AG04450 (cell line): ENCODE results near the gene ACVR1B. TPM values are rescaled to one million over a fixed set of nuclear protein-coding genes. Genes with fewer than 3 reads are reported as not detected.
"Not testable (repeated sequence)": the region's sequence is repeated elsewhere in the genome, so short reads cannot be mapped to it uniquely, and the experiment has no call there.

Source experiments
- CTCF ChIA-PET: fragments of 300-600, 350-600 bp; formaldehyde crosslinking; extraction: SDS; loops from one replicate; lab custom pipeline; 2022; ENCODE audit warnings: antibody characterized with exemption, inconsistent platforms; lab: Charles Lee
- POLR2A ChIA-PET: fragments of 350-600 bp; formaldehyde crosslinking; extraction: SDS; loops from one replicate; lab custom pipeline; 2021; ENCODE audit warnings: antibody characterized with exemption, inconsistent platforms; lab: Yijun Ruan, JAX
- DNase-seq: peaks from one replicate; pipeline ENCODE4 v3.0.0-alpha.2; 2011; ENCODE audit warnings: low read depth, low spot score
- H3K27ac ChIP-seq: one replicate; pipeline ENCODE4 v1.5.1; 2012; ENCODE audit warnings: low read depth, low read length, control low read depth
- H3K27me3 ChIP-seq: one replicate; pipeline ENCODE4 v1.6.0; 2012; ENCODE audit warnings: low read length; ENCODE audit not compliant: control insufficient read depth, insufficient read depth
- H3K4me3 ChIP-seq: 2 replicates; pipeline ENCODE4 v1.5.1; 2011; ENCODE audit warnings: mild to moderate bottlenecking, low read depth, low read length, control low read depth
- H3K9me3 ChIP-seq: 2 replicates; pipeline ENCODE4 v1.5.1; 2012; ENCODE audit warnings: low read length; ENCODE audit not compliant: control insufficient read depth, insufficient read depth
- CTCF ChIP-seq: IDR thresholded peaks from 2 replicates; pipeline ENCODE4 v1.5.1; 2011; ENCODE audit warnings: low read depth, low read length, control low read depth, inconsistent platforms
- polyA plus RNA-seq: library from polyadenylated mRNA; depleted of rRNA; stranded (reverse); fragments of >200 nt; gene quantifications from 2 replicates; pipeline ENCODE4 v1.2.3, GENCODE V29; 2011

Gene ACVR1B
- polyA plus RNA-seq, 1 experiment: 16.4 TPM

- TF ChIP-seq CTCF: no peak
- DNase-seq: no peak
- Histone ChIP-seq H3K4me3 (no peak overlapping the region), H3K27me3 (no peaks in the 10 kb centered on the region), H3K9me3 (no peaks in the 10 kb centered on the region), H3K27ac (no peak overlapping the region)
- ChIA-PET POLR2A (no interaction called here), CTCF (interaction anchor here (1.0 to 1.4 kb wide), 3 partner anchors 50 to 554 kb away, joined by 3 to 6 read pairs (median 3); no protein-coding TSS in a partner anchor)
These were observed 23.7 kb downstream of the ACVR1B start for GRCh38 chr12:51975196-51975595.

- no peaks in the 10 kb centered on the region for H3K27me3 ChIP-seq
- ChIA-PET CTCF (interaction anchor here (0.5 to 2.2 kb wide), 5 partner anchors 14 to 84 kb away, joined by 3 to 9 read pairs (median 8); no protein-coding TSS in a partner anchor), POLR2A (interaction anchor here (0.7 kb wide), 1 partner anchor 286 kb away, joined by 6 read pairs; no protein-coding TSS in a partner anchor)
- H3K4me3 ChIP-seq: no peak overlapping the region
- DNase-seq: no peak
- H3K27ac ChIP-seq: peak overlapping the region; percentile 21
- TF ChIP-seq CTCF: no peak
- no peaks in the 10 kb centered on the region for H3K9me3 ChIP-seq
These were observed 25.1 kb downstream of the ACVR1B start for GRCh38 chr12:51976376-51977160.

GRCh38 chr12:51977320-51977753 lies 25.8 kb downstream of the ACVR1B start:
- TF ChIP-seq CTCF: no peak
- no peak overlapping the region for H3K27ac ChIP-seq
- CTCF ChIA-PET: interaction anchor here (0.5 to 2.2 kb wide), 11 partner anchors 15 to 956 kb away, joined by 3 to 9 read pairs (median 4); no protein-coding TSS in a partner anchor
- no peaks in the 10 kb centered on the region for H3K27me3 ChIP-seq
- no peaks in the 10 kb centered on the region for H3K9me3 ChIP-seq
- no peak for DNase-seq
- no peak overlapping the region for H3K4me3 ChIP-seq
- POLR2A ChIA-PET: interaction anchor here (0.7 kb wide), 2 partner anchors 88 to 287 kb away, joined by 6 to 9 read pairs; no protein-coding TSS in a partner anchor

GRCh38 chr12:51979306-51979705 lies 27.8 kb downstream of the ACVR1B start:
- CTCF ChIA-PET: interaction anchor here (0.7 kb wide), 1 partner anchor 61 kb away, joined by 3 read pairs; no protein-coding TSS in a partner anchor
- H3K4me3 ChIP-seq, POLR2A ChIA-PET, H3K27ac ChIP-seq, H3K9me3 ChIP-seq, H3K27me3 ChIP-seq, DNase-seq: not testable (repeated sequence)

- Histone ChIP-seq H3K4me3 (no peak overlapping the region), H3K9me3 (no peaks in the 10 kb centered on the region), H3K27ac (no peak overlapping the region), H3K27me3 (no peaks in the 10 kb centered on the region)
- ChIA-PET CTCF (interaction anchor here (0.7 to 2.2 kb wide), 26 partner anchors 9 to 167 kb away, joined by 3 to 38 read pairs (median 5); partner anchors contain the start of gene ACVR1B), POLR2A (no interaction called here)
- DNase-seq: no peak
- peak; percentile 98 for TF ChIP-seq CTCF
These were observed 28.7 kb downstream of the ACVR1B start for GRCh38 chr12:51980051-51980808.
